HEK293 (cell line): ENCODE data around the gene GUCY1A2.

Experiments used
- CTCF ChIA-PET: fragments of 350-600 bp; formaldehyde crosslinking; extraction: SDS; loops from one replicate; lab custom pipeline; 2021; ENCODE audit warnings: antibody characterized with exemption; lab: Yijun Ruan, JAX
- POLR2A ChIA-PET: fragments of 300-600 bp; formaldehyde crosslinking; extraction: SDS; loops from one replicate; lab custom pipeline; 2020; ENCODE audit warnings: antibody characterized with exemption, inconsistent platforms; lab: Yijun Ruan, JAX
- H3K27ac ChIP-seq: fragments of 200-500 bp; sonication (Bioruptor generic); 2 replicates; pipeline ENCODE4 v1.5.1; 2014; ENCODE audit warnings: low read depth, low read length, control low read depth, inconsistent platforms; ENCODE audit errors: extremely low read depth
- H3K36me3 ChIP-seq, 2 experiments: fragments of 200-500 bp in 1 of 2; sonication (Bioruptor generic) in 1 of 2; 1 replicate in 1 of 2; 2 replicates in 1 of 2; pipeline ENCODE4 v1.5.1; 2014 to 2017; ENCODE audit warnings: inconsistent platforms in 2 of 2, low read length in 2 of 2; ENCODE audit not compliant: control insufficient read depth in 2 of 2, insufficient read depth in 1 of 2
- H3K4me1 ChIP-seq: fragments of 200-500 bp; sonication (Bioruptor generic); 2 replicates; pipeline ENCODE4 v1.5.1; 2014; ENCODE audit warnings: mild to moderate bottlenecking, low read length, inconsistent platforms; ENCODE audit not compliant: control insufficient read depth, insufficient read depth
- H3K4me3 ChIP-seq: 2 replicates; pipeline ENCODE4 v1.5.1; 2011; ENCODE audit warnings: low read depth, mild to moderate bottlenecking, control low read depth, low read length, moderate library complexity
- H3K9me3 ChIP-seq: fragments of 200-500 bp; sonication (Bioruptor generic); 2 replicates; pipeline ENCODE4 v1.5.1; 2014; ENCODE audit warnings: low read depth, low read length, inconsistent platforms; ENCODE audit not compliant: control insufficient read depth, insufficient read depth
- BCL6B ChIP-seq: fragments of 450-650 bp; formaldehyde crosslinking; IDR thresholded peaks from 2 replicates; pipeline ENCODE4 v1.5.1; 2017; ENCODE audit warnings: missing biosample characterization, missing genetic modification characterization
- KLF8 ChIP-seq: fragments of 450-650 bp; formaldehyde crosslinking; IDR thresholded peaks from 2 replicates; pipeline ENCODE4 v1.5.1; 2016; ENCODE audit warnings: missing biosample characterization, missing genetic modification characterization
- RBAK ChIP-seq: fragments of 450-650 bp; formaldehyde crosslinking; IDR thresholded peaks from 2 replicates; pipeline ENCODE4 v1.5.1; 2016; ENCODE audit warnings: missing biosample characterization, missing genetic modification characterization
- REPIN1 ChIP-seq: fragments of 450-650 bp; formaldehyde crosslinking; IDR thresholded peaks from 2 replicates; pipeline ENCODE4 v1.5.1; 2017; ENCODE audit warnings: missing biosample characterization, missing genetic modification characterization, low read depth
- SP2 ChIP-seq: fragments of 450-650 bp; formaldehyde crosslinking; IDR thresholded peaks from 2 replicates; pipeline ENCODE4 v1.5.1; 2016; ENCODE audit warnings: missing biosample characterization, missing genetic modification characterization
- ZBTB17 ChIP-seq: fragments of 450-650 bp; formaldehyde crosslinking; IDR thresholded peaks from 2 replicates; pipeline ENCODE4 v1.5.1; 2016; ENCODE audit warnings: missing biosample characterization, missing genetic modification characterization
- ZBTB21 ChIP-seq: fragments of 450-650 bp; formaldehyde crosslinking; IDR thresholded peaks from 2 replicates; pipeline ENCODE4 v1.5.1; 2017; ENCODE audit warnings: missing biosample characterization, missing genetic modification characterization
- ZBTB8A ChIP-seq: fragments of 450-650 bp; formaldehyde crosslinking; IDR thresholded peaks from 2 replicates; pipeline ENCODE4 v1.5.1; 2016; ENCODE audit warnings: missing biosample characterization, missing genetic modification characterization
- ZFP37 ChIP-seq: fragments of 450-650 bp; formaldehyde crosslinking; IDR thresholded peaks from 2 replicates; pipeline ENCODE4 v1.5.1; 2016; ENCODE audit warnings: missing biosample characterization, missing genetic modification characterization
- ZNF112 ChIP-seq: fragments of 450-650 bp; formaldehyde crosslinking; IDR thresholded peaks from 2 replicates; pipeline ENCODE4 v1.5.0; 2017; ENCODE audit warnings: missing biosample characterization, missing genetic modification characterization
- ZNF114 ChIP-seq: fragments of 450-650 bp; formaldehyde crosslinking; IDR thresholded peaks from 2 replicates; pipeline ENCODE4 v1.5.0; 2017; ENCODE audit warnings: missing biosample characterization, missing genetic modification characterization
- ZNF132 ChIP-seq: fragments of 450-650 bp; formaldehyde crosslinking; IDR thresholded peaks from 2 replicates; pipeline ENCODE4 v1.5.1; 2017; ENCODE audit warnings: missing biosample characterization, missing genetic modification characterization, borderline replicate concordance
- ZNF157 ChIP-seq: fragments of 450-650 bp; formaldehyde crosslinking; IDR thresholded peaks from 2 replicates; pipeline ENCODE4 v1.5.1; 2016; ENCODE audit warnings: missing biosample characterization, missing genetic modification characterization
- ZNF174 ChIP-seq: fragments of 450-650 bp; formaldehyde crosslinking; IDR thresholded peaks from 2 replicates; pipeline ENCODE4 v1.5.0; 2017; ENCODE audit warnings: missing biosample characterization, mild to moderate bottlenecking, missing genetic modification characterization
- ZNF214 ChIP-seq: fragments of 450-650 bp; formaldehyde crosslinking; IDR thresholded peaks from 2 replicates; pipeline ENCODE4 v1.5.1; 2017; ENCODE audit warnings: missing biosample characterization, mild to moderate bottlenecking, missing genetic modification characterization, borderline replicate concordance
- ZNF248 ChIP-seq: fragments of 450-650 bp; formaldehyde crosslinking; IDR thresholded peaks from 2 replicates; pipeline ENCODE4 v1.5.1; 2017; ENCODE audit warnings: missing biosample characterization, missing genetic modification characterization
- ZNF274 ChIP-seq, 2 experiments: fragments of 200-500 bp in 1 of 2; fragments of 450-650 bp in 1 of 2; sonication (Bioruptor generic) in 1 of 2; formaldehyde crosslinking in 1 of 2; IDR thresholded peaks; 2 replicates each; pipeline versions ENCODE4 v1.5.1 to v1.6.1; 2014 to 2016; ENCODE audit warnings: borderline replicate concordance in 1 of 2, inconsistent platforms in 1 of 2, low read length in 1 of 2, missing biosample characterization in 1 of 2, missing genetic modification characterization in 1 of 2
- ZNF501 ChIP-seq: fragments of 450-650 bp; formaldehyde crosslinking; IDR thresholded peaks from 2 replicates; pipeline ENCODE4 v1.5.1; 2016; ENCODE audit warnings: missing biosample characterization, missing genetic modification characterization
- ZNF510 ChIP-seq: fragments of 450-650 bp; formaldehyde crosslinking; IDR thresholded peaks from 2 replicates; pipeline ENCODE4 v1.5.1; 2018; ENCODE audit warnings: mild to moderate bottlenecking, missing genetic modification characterization, missing biosample characterization; ENCODE audit not compliant: insufficient replicate concordance
- ZNF514 ChIP-seq: fragments of 450-650 bp; formaldehyde crosslinking; IDR thresholded peaks from 2 replicates; pipeline ENCODE4 v1.5.1; 2016; ENCODE audit warnings: missing biosample characterization, missing genetic modification characterization
- ZNF610 ChIP-seq: fragments of 450-650 bp; formaldehyde crosslinking; IDR thresholded peaks from 2 replicates; pipeline ENCODE4 v1.5.1; 2016; ENCODE audit warnings: missing biosample characterization, missing genetic modification characterization, borderline replicate concordance
- ZNF701 ChIP-seq: fragments of 450-650 bp; formaldehyde crosslinking; IDR thresholded peaks from 2 replicates; pipeline ENCODE4 v1.5.1; 2016; ENCODE audit warnings: missing biosample characterization, missing genetic modification characterization
- ZNF704 ChIP-seq: fragments of 450-650 bp; formaldehyde crosslinking; IDR thresholded peaks from 2 replicates; pipeline ENCODE4 v1.5.1; 2016; ENCODE audit warnings: missing biosample characterization, missing genetic modification characterization
- ZNF768 ChIP-seq: fragments of 450-650 bp; formaldehyde crosslinking; IDR thresholded peaks from 2 replicates; pipeline ENCODE4 v1.5.1; 2018; ENCODE audit warnings: missing biosample characterization, mild to moderate bottlenecking, missing genetic modification characterization
- ZSCAN4 ChIP-seq: fragments of 450-650 bp; formaldehyde crosslinking; IDR thresholded peaks from 2 replicates; pipeline ENCODE4 v1.5.1; 2017; ENCODE audit warnings: missing biosample characterization, missing genetic modification characterization
- TF ChIP-seq, protein P1 (sequence below): fragments of 450-650 bp; formaldehyde crosslinking; IDR thresholded peaks from 2 replicates; pipeline ENCODE4 v1.5.1; 2017; ENCODE audit warnings: missing biosample characterization, missing genetic modification characterization
- TF ChIP-seq, protein P2 (sequence below): fragments of 450-650 bp; formaldehyde crosslinking; IDR thresholded peaks from 2 replicates; pipeline ENCODE4 v1.5.1; 2016; ENCODE audit warnings: missing biosample characterization, missing genetic modification characterization
- TF ChIP-seq, protein P3 (sequence below): fragments of 450-650 bp; formaldehyde crosslinking; IDR thresholded peaks from 2 replicates; pipeline ENCODE4 v1.5.1; 2016; ENCODE audit warnings: missing biosample characterization, missing genetic modification characterization

Gene GUCY1A2

DNA sequence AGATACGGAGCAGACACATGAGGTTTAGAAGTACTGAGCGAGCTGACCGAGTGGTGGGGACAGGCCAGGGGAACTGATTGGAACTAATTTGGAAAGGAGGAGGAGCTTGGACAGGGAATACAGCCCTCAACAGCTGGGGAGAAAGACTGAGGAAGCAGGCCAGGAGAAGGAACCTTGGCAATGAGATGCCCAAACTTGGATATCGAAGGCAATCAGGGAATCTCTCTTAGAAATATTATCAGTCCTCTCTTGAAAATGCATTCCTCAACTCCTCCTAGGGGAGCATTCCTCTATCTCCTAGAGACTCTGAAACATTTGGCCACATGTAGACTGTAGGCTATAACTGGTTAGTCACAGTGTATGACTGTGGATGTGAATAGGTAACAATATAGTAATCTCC is 284.6 kb downstream of the GUCY1A2 start:
- Histone ChIP-seq H3K4me1 (no peaks in the 10 kb centered on the region), H3K9me3 (no peaks in the 10 kb centered on the region), H3K36me3 (no peaks in the 10 kb centered on the region), H3K27ac (no peak overlapping the region), H3K4me3 (no peak overlapping the region)
- CTCF ChIA-PET, result interaction anchor here (1.0 kb wide), 1 partner anchor 17 kb away, joined by 3 read pairs; no protein-coding TSS in a partner anchor
- POLR2A ChIA-PET, result no interaction called here
- TF ChIP-seq ZNF157 (tag by site-specific recombination) (no peak), ZSCAN4 (tag by site-specific recombination) (no peak), REPIN1 (no peak), ZNF248 (tag by site-specific recombination) (no peak), ZBTB8A (tag by site-specific recombination) (no peak), ZNF174 (no peak), ZNF132 (tag by site-specific recombination) (no peak), ZNF704 (tag by site-specific recombination) (no peak), ZNF501 (tag by site-specific recombination) (no peak), ZBTB17 (tag by site-specific recombination) (no peak), ZNF214 (tag by site-specific recombination) (no peak), KLF8 (tag by site-specific recombination) (no peak), ZNF701 (no peak)
- TF ChIP-seq, protein P1, sequence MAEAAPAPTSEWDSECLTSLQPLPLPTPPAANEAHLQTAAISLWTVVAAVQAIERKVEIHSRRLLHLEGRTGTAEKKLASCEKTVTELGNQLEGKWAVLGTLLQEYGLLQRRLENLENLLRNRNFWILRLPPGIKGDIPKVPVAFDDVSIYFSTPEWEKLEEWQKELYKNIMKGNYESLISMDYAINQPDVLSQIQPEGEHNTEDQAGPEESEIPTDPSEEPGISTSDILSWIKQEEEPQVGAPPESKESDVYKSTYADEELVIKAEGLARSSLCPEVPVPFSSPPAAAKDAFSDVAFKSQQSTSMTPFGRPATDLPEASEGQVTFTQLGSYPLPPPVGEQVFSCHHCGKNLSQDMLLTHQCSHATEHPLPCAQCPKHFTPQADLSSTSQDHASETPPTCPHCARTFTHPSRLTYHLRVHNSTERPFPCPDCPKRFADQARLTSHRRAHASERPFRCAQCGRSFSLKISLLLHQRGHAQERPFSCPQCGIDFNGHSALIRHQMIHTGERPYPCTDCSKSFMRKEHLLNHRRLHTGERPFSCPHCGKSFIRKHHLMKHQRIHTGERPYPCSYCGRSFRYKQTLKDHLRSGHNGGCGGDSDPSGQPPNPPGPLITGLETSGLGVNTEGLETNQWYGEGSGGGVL (tag by site-specific recombination), result no peak
- TF ChIP-seq, protein P2, sequence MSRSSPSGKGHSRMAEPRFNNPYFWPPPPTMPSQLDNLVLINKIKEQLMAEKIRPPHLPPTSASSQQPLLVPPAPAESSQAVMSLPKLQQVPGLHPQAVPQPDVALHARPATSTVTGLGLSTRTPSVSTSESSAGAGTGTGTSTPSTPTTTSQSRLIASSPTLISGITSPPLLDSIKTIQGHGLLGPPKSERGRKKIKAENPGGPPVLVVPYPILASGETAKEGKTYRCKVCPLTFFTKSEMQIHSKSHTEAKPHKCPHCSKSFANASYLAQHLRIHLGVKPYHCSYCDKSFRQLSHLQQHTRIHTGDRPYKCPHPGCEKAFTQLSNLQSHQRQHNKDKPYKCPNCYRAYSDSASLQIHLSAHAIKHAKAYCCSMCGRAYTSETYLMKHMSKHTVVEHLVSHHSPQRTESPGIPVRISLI (tag by site-specific recombination), result no peak
- TF ChIP-seq, protein P3, sequence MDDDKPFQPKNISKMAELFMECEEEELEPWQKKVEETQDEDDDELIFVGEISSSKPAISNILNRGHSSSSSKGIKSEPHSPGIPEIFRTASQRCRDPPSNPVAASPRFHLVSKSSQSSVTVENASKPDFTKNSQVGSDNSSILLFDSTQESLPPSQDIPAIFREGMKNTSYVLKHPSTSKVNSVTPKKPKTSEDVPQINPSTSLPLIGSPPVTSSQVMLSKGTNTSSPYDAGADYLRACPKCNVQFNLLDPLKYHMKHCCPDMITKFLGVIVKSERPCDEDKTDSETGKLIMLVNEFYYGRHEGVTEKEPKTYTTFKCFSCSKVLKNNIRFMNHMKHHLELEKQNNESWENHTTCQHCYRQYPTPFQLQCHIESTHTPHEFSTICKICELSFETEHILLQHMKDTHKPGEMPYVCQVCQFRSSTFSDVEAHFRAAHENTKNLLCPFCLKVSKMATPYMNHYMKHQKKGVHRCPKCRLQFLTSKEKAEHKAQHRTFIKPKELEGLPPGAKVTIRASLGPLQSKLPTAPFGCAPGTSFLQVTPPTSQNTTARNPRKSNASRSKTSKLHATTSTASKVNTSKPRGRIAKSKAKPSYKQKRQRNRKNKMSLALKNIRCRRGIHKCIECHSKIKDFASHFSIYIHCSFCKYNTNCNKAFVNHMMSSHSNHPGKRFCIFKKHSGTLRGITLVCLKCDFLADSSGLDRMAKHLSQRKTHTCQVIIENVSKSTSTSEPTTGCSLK, result no peak
- TF ChIP-seq, all 188 proteins: peak for 0

DNA sequence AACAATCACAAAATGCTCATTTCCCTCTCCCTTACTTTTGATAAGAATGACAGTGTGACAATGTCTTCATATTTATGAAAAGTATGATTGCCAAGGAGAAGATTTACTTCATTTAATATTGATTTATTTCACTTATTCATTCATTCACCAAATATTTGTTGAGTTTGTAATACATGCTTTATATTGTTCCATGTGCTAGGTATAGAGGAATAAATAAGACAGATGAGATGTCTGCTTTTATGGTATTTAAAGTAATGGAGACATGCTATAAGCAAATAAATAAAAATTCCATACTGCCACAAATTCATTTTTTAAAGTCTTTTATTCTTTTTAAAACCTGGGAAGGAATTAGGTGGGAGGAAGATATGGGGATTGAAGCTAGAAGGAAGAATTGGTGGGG is 289.4 kb downstream of the GUCY1A2 start:
- Histone ChIP-seq H3K27ac (no peak overlapping the region), H3K4me3 (no peak overlapping the region)
- TF ChIP-seq RBAK (no peak), ZFP37 (no peak), ZNF768 (no peak), BCL6B (tag by site-specific recombination) (no peak), ZNF510 (no peak), ZNF274 (IDR thresholded peaks at IDR 0.05; ENCODE audit: low read length) (no peak), ZNF274 (tag by site-specific recombination; IDR thresholded peaks at IDR 0.05; ENCODE audit: borderline replicate concordance) (no peak), ZNF174 (no peak), ZNF610 (tag by site-specific recombination) (no peak), ZNF112 (no peak), ZNF114 (tag by site-specific recombination) (no peak), ZNF514 (tag by site-specific recombination) (no peak), ZBTB21 (no peak), SP2 (tag by site-specific recombination) (no peak)
- TF ChIP-seq, all 188 proteins: peak for 0
- H3K36me3 ChIP-seq, result no peaks in the 10 kb centered on the region
- no peaks in the 10 kb centered on the region for H3K9me3 ChIP-seq
- CTCF ChIA-PET, result no interaction called here
- POLR2A ChIA-PET, result no interaction called here
- no peaks in the 10 kb centered on the region for H3K4me1 ChIP-seq
